Muscle of back (tissue), 11 donors: Measurements from ENCODE around the gene JARID2. TPM values are rescaled to one million over a fixed set of nuclear protein-coding genes. Genes with fewer than 3 reads are reported as not detected.
A peak's percentile ranks its signal among the peaks of the same experiment; 100 is the strongest.
"Not testable (repeated sequence)": the region's sequence is repeated elsewhere in the genome, so short reads cannot be mapped to it uniquely, and the experiment has no call there.

Experiments used
- DNase-seq, 3 donors: peaks; one replicate each; pipeline versions ENCODE4 v3.0.0 to v3.0.0-alpha.2; 2013
- polyA plus RNA-seq, 10 donors: library from polyadenylated mRNA; unstranded; fragments of 120-200 nt; gene quantifications; one replicate each; pipeline ENCODE4 v1.2.1, GENCODE V29; 2013; ENCODE audit not compliant: insufficient read length in 10 of 10

Gene JARID2
- polyA plus RNA-seq, 10 donors = 11.6 to 15.4 (median 14.2) TPM

- no peak for DNase-seq
These were observed 62.8 kb downstream of the JARID2 start for GRCh38 chr6:15308435-15309213.

DNA sequence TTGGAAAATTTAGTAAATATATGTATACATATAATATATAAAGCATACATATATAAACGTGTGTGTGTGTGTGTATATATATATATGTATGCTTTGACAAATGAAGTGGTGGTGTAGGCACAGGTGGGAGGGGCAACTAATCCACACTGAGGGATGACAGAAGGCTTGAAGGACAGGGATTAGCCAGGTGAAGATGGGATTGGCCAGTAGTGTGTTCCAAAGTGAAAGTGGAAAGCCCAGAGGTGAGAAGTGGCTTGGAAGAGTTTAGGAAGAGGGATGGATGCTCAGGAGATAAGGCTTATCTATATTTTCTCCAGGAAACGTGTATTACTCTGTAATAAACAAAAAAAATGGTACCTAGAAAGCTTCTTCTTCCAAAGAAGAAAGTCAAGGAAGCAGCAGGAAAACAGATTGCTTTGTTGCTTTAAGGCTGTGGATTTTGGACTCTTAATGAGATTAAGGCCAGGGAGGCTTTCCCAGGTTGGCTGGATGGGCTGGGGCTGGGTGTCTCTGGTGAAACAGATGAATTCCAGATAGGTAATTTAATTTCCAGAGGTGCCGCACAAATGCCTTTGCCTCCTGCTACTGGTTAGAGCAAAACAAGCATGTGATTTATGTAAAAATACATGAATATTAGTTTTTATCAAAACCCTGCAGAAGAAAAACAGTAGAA is 63.9 kb downstream of the JARID2 start:
- no peak for DNase-seq

GRCh38 chr6:15310680-15311079 is 64.8 kb downstream of the JARID2 start:
- no peak for DNase-seq

GRCh38 chr6:15312500-15312899 is 66.6 kb downstream of the JARID2 start:
- DNase-seq = no peak

DNA sequence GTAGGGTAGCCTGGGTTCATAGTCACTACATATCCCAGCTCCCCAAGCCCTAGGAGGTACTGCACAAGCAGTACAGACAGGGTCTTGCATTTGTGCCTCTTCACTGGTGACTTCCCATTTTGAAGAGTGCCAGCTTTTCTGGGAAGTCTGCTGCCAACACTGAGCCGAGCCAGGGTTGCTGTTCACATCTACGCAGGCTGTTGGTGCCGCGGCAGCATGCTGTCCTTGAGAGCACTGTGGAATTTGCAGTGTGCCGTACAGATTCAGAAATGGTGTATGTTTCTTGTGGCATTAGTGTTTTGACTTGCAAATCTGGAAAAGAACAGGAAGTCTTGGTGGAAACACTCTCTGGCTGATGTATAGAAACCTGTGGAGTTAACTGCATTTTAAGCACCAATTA is 67.5 kb downstream of the JARID2 start:
- DNase-seq = no peak

- DNase-seq = no peak
These were observed 70.9 kb downstream of the JARID2 start for GRCh38 chr6:15316754-15317153.

GRCh38 chr6:15317251-15317650 is 71.4 kb downstream of the JARID2 start:
- DNase-seq = no peak

GRCh38 chr6:15317934-15318902 is 72.3 kb downstream of the JARID2 start:
- peak in 1 of 3 donors; percentile 52 for DNase-seq

DNA sequence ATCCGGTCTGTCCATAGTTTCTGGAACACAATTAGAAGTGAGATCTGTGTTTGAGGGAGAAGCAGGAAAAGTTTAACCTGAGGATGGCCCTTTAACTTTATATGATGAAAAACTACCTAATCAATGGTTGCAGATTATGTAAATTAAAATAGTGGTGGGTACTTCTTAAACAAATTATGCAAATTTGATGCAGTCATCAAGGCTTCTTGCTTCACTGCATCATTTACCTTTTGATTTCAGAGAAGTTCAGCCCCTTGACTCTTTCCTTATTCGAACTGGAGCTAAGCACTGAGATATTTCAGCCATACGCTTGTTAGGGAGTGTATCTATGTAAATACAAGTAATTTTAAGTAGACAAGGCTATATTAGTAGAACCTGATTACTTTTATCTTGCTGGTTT is 73.8 kb downstream of the JARID2 start:
- DNase-seq = no peak

DNA sequence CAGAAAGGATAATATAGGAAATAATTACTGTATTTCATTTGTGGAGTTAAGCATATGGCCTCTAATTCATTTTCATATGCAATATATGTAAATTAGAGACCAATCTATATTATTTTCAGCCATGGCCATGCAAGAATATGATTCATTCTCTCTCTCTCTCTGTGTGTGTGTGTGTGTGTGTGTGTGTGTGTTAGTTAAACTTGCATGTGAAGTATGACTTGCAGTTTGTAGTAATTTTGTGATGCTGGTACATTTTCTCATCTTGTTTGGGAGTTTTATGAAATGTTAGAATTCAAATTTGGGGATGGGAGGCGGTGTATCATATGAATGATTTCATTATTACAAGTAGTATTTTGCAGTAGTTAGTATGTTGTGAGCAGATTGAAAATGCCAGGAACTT is 74.8 kb downstream of the JARID2 start:
- no peak for DNase-seq

- no peak for DNase-seq
These were observed 76.3 kb downstream of the JARID2 start for GRCh38 chr6:15322184-15322583.

DNA sequence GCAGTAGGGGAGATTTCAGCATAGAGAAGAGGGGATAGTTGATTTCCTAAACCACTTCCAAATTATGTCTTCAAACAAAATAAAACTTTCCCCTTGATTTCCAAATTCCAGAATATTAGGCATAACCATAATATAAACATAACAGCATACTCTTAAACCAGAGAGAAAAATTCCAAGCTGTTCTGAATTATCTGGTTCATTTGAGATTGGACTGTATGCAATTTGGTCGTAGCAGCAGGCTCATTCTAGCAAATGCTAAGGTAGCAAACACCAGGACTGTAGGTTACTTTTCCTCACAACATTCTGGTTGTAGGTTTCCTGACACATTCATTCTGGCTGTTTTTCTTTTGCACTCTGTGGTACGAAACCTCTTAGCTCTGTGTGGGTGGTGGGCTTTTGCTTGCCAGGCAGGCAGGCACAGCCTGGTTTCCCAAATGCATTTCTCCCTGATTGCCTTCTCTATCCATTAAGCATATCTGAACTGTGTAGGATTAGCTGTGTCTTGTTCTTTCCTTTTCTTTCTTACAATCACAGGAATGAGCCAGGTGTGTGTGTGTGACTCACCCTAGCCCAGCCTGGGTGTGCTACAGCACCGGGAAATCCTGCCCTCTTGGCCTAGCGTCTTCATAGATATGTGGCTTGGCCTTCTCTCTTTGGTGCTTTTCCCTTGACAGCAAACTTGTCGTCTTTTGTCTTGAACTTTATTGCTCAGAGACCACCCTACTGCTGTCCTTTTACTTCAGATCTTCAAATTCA is 77.1 kb downstream of the JARID2 start:
- no peak for DNase-seq

DNA sequence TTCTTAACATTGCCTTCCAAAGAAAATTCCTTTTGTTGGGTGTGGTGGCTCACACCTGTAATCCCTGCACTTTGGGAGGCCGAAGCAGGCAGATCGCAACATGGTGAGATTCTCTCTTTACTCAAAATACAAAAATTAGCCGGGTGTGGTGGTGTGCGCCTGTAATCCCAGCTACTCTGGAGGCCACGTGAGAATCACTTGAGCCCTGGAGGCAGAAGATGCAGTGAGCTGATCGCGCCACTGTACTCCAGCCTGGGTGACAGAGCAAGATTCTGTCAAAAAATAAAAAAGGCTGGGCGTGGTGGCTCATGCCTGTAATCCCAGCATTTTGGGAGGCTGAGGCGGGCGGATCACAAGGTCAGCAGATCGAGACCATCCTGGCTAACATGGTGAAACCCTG is 77.7 kb downstream of the JARID2 start:
- DNase-seq = not testable (repeated sequence)

- DNase-seq = no peak
These were observed 78.6 kb downstream of the JARID2 start for GRCh38 chr6:15324427-15324985.

- no peak for DNase-seq
These were observed 79.7 kb downstream of the JARID2 start for GRCh38 chr6:15325540-15325955.

DNA sequence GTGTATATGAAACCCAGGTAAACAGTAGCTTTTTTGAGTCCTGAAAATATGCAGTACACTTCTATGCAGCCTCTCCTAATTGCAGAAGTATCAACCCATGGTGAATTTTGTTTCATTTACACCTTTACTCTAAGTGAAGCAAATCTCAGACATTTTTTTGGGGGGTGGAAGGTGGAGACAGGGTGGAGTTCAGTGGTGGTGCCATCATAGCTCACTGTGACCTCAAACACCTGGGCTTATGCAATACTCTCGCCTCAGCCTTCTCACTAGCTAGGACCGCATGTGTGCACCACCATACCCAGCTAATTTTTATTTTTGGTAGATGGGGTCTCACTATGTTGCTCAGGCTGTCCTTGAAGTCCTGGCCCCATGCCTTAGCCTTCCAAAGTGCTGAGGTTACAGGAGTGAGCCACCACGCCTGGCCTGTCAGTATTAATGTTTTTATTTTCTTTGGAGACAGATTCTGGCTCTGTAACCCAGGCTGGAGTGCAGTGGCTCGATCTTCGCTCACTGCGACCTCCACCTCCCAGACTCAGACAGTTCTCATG is 80.3 kb downstream of the JARID2 start:
- DNase-seq = no peak

- DNase-seq = no peak
These were observed 81.4 kb downstream of the JARID2 start for GRCh38 chr6:15327271-15327670.

GRCh38 chr6:15329197-15329671 is 83.4 kb downstream of the JARID2 start:
- peak in 1 of 3 donors; percentile 94 for DNase-seq

- no peak for DNase-seq
These were observed 84.5 kb downstream of the JARID2 start for GRCh38 chr6:15330174-15330944.

DNA sequence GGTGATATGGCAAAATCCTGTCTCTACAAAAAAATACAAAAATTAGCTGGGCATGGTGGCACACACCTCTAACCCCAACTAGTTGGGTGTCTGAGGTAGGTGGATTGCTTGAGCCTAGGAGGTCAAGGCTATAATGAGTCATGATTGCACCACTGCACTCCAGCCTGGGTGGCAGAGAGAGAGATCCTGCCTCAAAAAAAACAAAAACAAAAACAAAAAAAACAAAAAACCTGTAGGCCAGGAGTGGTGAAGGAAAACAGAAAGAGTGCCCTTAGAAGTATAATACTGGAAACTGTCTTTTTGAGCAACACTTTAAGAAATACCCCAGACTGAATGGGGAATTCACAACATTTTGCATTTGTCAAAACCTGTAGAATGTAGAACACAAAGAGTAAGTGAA is 85.3 kb downstream of the JARID2 start:
- no peak for DNase-seq
